ENCODE results near the gene TNFSF8.

The TNFSF8 gene

GRCh38 chr9:114853071-114853855 is 77.1 kb downstream of the TNFSF8 start:
- DNase-seq (ENCODE audit: low read depth), result no peak
- no peak overlapping the region for H3K4me3 ChIP-seq (ENCODE audit: control insufficient read depth, low read depth, low read length)
- TF ChIP-seq CTCF (conservative IDR thresholded peaks at IDR 0.05; ENCODE audit: control insufficient read depth, insufficient read depth, low read depth, low read length), result no peak

- no peak for TF ChIP-seq CTCF (conservative IDR thresholded peaks at IDR 0.05; ENCODE audit: control insufficient read depth, insufficient read depth, low read depth, low read length)
- DNase-seq (ENCODE audit: low read depth), result peak; percentile 79
These were observed 78.3 kb downstream of the TNFSF8 start for GRCh38 chr9:114852050-114852594.

GRCh38 chr9:114851306-114851705 is 79.1 kb downstream of the TNFSF8 start:
- H3K4me3 ChIP-seq (ENCODE audit: control insufficient read depth, low read depth, low read length), result no peak overlapping the region
- no peak for TF ChIP-seq CTCF (conservative IDR thresholded peaks at IDR 0.05; ENCODE audit: control insufficient read depth, insufficient read depth, low read depth, low read length)
- no peak for DNase-seq (ENCODE audit: low read depth)

More at GRCh38 chr9:114852050-114852594, 78.3 kb downstream of the TNFSF8 start:
- H3K4me3 ChIP-seq (ENCODE audit: control insufficient read depth, low read depth, low read length), result no peak overlapping the region

Data from fibroblast of mammary gland (primary cell).